Thoracic aorta (tissue), 2 donors: ENCODE measurements around the gene GORASP2. TPM values are rescaled to one million over a fixed set of nuclear protein-coding genes. Genes with fewer than 3 reads are reported as not detected.

ENCODE experiments used
- ATAC-seq: fragments of 150-250 bp; one replicate; pipeline ENCODE4 v1.8.0; 2017; ENCODE audit warnings: low read depth; ENCODE audit not compliant: insufficient number of reproducible peaks, low FRiP score
- DNase-seq: peaks from one replicate; pipeline ENCODE4 v3.0.0-alpha.2; 2020; ENCODE audit warnings: low spot score
- H3K27ac ChIP-seq, 2 donors: fragments of 200-600 bp; sonication (generic); 1 replicate in 1 of 2; 2 replicates in 1 of 2; pipeline ENCODE4 v1.5.1; 2016; ENCODE audit warnings: mild to moderate bottlenecking in 2 of 2, moderate library complexity in 2 of 2
- H3K27me3 ChIP-seq: fragments of 200-600 bp; sonication (generic); replicated peaks from 2 replicates; pipeline ENCODE4 v1.6.0; 2016; ENCODE audit warnings: mild to moderate bottlenecking; ENCODE audit not compliant: insufficient read depth
- H3K36me3 ChIP-seq: fragments of 200-600 bp; sonication (generic); one replicate; pipeline ENCODE4 v1.5.1; 2016
- H3K4me1 ChIP-seq, 2 donors: fragments of 200-600 bp; sonication (generic); 1 replicate in 1 of 2; 2 replicates in 1 of 2; pipeline versions ENCODE4 v1.5.1 to v1.6.0; 2016; ENCODE audit warnings: low read depth in 2 of 2, mild to moderate bottlenecking in 1 of 2; ENCODE audit not compliant: control insufficient read depth in 1 of 2
- H3K4me3 ChIP-seq: fragments of 200-600 bp; sonication (generic); 2 replicates; pipeline ENCODE4 v1.5.1; 2016; ENCODE audit warnings: mild to moderate bottlenecking
- H3K9me3 ChIP-seq: fragments of 200-600 bp; sonication (generic); 2 replicates; pipeline ENCODE4 v1.5.1; 2016
- total RNA-seq, 2 donors: library from RNA; depleted of rRNA; stranded (reverse); fragments of >200 nt; gene quantifications; one replicate each; pipeline versions ENCODE4 v1.1.0 to v1.2.3, GENCODE V29; 2016
- TF ChIP-seq, protein P1 (sequence below): fragments of 200-600 bp; sonication (generic); IDR thresholded peaks from one replicate; pipeline ENCODE4 v1.5.1; 2019; ENCODE audit warnings: antibody characterized with exemption

The GORASP2 gene
- total RNA-seq, 2 donors from 2014 or later: 46.3 to 50.9 TPM

DNA sequence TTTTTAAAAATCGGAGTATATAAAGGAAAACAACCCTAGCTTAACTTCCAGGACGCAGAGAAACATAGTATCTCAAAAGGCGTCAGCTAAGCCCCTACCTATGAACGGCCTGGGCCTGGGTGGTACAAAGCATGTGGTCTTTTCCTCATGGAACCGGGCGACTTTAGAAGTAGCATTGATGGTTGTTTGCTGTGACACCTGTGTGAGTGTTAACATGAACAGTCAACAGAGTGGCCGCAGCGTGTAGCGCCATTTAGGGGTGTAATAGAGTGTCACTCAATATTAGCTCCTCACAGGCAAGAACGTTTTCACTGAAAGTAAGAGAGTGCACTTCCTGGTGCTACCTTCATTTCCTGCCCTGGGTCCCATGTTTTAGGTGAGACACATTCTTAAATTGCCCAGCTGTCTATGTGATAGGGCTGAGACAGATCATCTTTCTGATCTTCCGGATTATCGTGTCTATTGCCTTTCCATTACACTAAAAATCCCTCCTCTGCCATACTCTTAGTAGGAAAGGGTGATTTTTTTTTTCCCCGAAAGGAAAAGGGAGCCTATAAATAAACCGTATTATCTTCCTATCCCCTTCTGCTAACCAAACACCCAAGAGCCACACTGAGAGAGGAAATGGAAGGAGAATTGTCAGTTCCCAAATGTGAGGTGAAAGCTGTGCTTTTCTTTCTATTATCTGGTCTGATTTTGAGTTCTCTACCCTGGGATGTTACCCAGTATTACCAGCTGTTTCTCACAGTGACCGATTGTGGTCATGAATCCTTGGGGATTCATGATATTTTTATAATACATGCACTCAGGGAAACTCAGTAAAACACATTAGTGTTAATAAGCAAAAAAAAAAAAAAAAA, 1.3 kb downstream of the GORASP2 start:
- H3K4me1 ChIP-seq: peaks cover 20 to 37% of the 10 kb centered on the region in 2 donors
- H3K9me3 ChIP-seq: no peaks in the 10 kb centered on the region
- DNase-seq (no peak), ATAC-seq (no peak)
- H3K27me3 ChIP-seq: no peaks in the 10 kb centered on the region
- peak overlapping the region; percentile 86 for H3K4me3 ChIP-seq
- no peaks in the 10 kb centered on the region for H3K36me3 ChIP-seq
- peak overlapping the region; percentile 83 to 91 for H3K27ac ChIP-seq
- TF ChIP-seq, protein P1, sequence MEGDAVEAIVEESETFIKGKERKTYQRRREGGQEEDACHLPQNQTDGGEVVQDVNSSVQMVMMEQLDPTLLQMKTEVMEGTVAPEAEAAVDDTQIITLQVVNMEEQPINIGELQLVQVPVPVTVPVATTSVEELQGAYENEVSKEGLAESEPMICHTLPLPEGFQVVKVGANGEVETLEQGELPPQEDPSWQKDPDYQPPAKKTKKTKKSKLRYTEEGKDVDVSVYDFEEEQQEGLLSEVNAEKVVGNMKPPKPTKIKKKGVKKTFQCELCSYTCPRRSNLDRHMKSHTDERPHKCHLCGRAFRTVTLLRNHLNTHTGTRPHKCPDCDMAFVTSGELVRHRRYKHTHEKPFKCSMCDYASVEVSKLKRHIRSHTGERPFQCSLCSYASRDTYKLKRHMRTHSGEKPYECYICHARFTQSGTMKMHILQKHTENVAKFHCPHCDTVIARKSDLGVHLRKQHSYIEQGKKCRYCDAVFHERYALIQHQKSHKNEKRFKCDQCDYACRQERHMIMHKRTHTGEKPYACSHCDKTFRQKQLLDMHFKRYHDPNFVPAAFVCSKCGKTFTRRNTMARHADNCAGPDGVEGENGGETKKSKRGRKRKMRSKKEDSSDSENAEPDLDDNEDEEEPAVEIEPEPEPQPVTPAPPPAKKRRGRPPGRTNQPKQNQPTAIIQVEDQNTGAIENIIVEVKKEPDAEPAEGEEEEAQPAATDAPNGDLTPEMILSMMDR: no peak

DNA sequence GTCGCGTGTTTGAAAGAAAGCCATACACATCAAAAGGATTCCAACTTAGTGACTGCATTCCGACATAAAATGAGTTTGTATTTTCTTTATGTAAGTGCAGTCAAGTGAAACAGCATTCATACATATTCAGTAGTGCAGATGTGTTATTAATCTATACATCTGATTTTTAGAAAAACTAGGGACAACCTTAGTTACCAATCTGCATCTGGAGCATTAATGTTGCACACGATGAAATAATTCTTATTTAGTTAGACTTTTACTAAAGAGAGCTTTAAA, 1.9 kb downstream of the GORASP2 start:
- no peaks in the 10 kb centered on the region for H3K27me3 ChIP-seq
- DNase-seq (no peak), ATAC-seq (no peak)
- no peaks in the 10 kb centered on the region for H3K9me3 ChIP-seq
- H3K27ac ChIP-seq: no peak overlapping the region
- TF ChIP-seq, protein P1: no peak
- H3K4me3 ChIP-seq: peak overlapping the region; percentile 86
- peaks cover 20 to 37% of the 10 kb centered on the region in 2 donors for H3K4me1 ChIP-seq
- no peaks in the 10 kb centered on the region for H3K36me3 ChIP-seq

DNA sequence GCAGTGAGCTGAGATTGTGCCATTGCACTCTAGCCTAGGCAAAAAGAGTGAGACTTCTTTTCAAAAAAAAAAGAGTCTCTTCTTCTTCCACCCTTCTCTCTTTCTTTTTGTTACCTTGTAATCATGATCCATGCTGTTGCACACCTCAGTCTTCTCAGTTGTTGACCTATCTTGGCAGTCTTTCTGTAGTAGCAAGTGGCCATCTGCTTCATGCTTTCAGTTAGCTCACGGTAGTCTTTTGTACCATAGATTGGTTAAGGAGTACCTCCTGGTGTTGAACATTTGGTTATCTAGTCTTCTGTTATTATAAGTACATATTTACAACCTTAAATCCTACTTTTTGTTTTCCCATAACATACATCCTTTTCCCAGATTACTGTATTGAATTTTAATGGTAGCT, 3.1 kb downstream of the GORASP2 start:
- ATAC-seq (no peak), DNase-seq (no peak)
- TF ChIP-seq, protein P1: no peak
- no peak overlapping the region for H3K4me3 ChIP-seq
- no peak overlapping the region for H3K27ac ChIP-seq
- no peaks in the 10 kb centered on the region for H3K36me3 ChIP-seq
- no peaks in the 10 kb centered on the region for H3K9me3 ChIP-seq
- H3K27me3 ChIP-seq: no peaks in the 10 kb centered on the region
- peaks cover 20 to 38% of the 10 kb centered on the region in 2 donors for H3K4me1 ChIP-seq

DNA sequence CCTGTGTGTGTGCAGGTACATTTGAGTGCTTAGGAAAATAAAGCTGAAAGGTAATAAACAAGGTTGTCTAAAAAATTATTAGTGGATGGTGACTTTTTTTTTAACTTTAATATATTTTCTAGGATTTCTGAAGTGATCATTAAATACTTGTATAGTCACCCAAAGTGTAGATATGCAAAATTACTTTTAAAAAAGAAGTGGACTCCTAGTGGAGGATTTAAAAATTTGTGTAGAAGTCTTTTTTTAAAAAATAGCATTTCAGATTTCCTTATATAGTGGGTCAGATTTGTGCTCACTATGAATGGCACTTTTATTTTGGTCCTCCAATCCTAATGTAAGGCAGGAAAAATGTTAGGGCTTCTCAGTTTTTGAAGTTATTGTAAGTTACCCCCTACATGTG, 3.9 kb downstream of the GORASP2 start:
- TF ChIP-seq, protein P1: no peak
- no peak overlapping the region for H3K4me3 ChIP-seq
- ATAC-seq: no peak
- no peaks in the 10 kb centered on the region for H3K27me3 ChIP-seq
- H3K4me1 ChIP-seq: peaks cover 20 to 44% of the 10 kb centered on the region in 2 donors
- DNase-seq: no peak
- no peak overlapping the region for H3K27ac ChIP-seq
- H3K36me3 ChIP-seq: no peaks in the 10 kb centered on the region
- H3K9me3 ChIP-seq: no peaks in the 10 kb centered on the region

DNA sequence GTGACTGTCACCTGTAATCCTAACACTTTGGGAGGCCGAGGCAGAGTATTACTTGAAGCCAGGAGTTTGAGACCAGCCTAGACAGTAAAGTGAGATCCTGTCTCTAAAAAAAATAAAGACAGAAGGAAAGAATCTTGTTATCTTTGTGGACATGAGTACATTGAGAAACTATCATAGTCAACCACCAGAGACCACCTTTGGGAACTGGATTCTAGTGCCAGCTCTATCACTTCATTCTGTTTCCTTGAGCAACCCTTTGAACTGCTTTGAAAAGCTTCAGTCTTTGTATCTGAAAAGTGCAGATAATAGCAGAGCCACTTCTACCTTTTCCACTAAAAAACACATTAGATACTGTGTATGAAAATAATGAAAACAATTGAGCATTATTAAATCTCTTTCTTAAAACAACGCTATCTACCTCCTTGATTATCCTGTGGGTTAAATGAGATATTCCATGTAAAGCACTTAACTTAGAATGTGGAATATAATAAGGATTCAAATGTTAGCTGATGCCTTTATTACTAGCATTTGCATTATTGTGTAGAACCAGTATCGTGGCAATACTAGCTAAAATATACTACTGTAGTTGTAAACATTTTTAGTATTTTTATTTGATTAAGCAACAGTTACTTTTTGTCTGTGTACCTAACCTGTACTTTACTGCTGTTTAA, 8.8 kb downstream of the GORASP2 start:
- no peak overlapping the region for H3K4me3 ChIP-seq
- H3K27me3 ChIP-seq: no peaks in the 10 kb centered on the region
- no peaks in the 10 kb centered on the region for H3K36me3 ChIP-seq
- DNase-seq (no peak), ATAC-seq (no peak)
- TF ChIP-seq, protein P1: no peak
- H3K9me3 ChIP-seq: no peaks in the 10 kb centered on the region
- no peak overlapping the region for H3K27ac ChIP-seq
- H3K4me1 ChIP-seq: peaks cover 5 to 16% of the 10 kb centered on the region in 2 donors
